Activated naive CD4-positive, alpha-beta T cell treated with anti-CD3 and anti-CD28 coated beads, Interleukin-2, amount 50 U/mL, for 72 hours (primary cell): Measurements from ENCODE around the gene PEMT. TPM values are rescaled to one million over a fixed set of nuclear protein-coding genes. Genes with fewer than 3 reads are reported as not detected.

Experiments
- ATAC-seq, 2 donors: fragments of 150-1000 bp; cut with Tn5 transposase; 2 replicates each; pipeline ENCODE4 v1.10.0; 2021; ENCODE audit warnings: mild to moderate bottlenecking in 2 of 2, moderate library complexity in 2 of 2
- DNase-seq, 2 donors: peaks; one replicate each; pipeline ENCODE4 v3.0.0; 2021 to 2022; ENCODE audit warnings: low spot score in 2 of 2
- H3K27ac Mint-ChIP-seq, 2 donors: one replicate each; pipeline ENCODE4 v1.8.0; 2022; ENCODE audit warnings: mild to moderate bottlenecking in 2 of 2, mixed read lengths in 2 of 2
- H3K36me3 Mint-ChIP-seq, 2 donors: one replicate each; pipeline ENCODE4 v1.8.0; 2022; ENCODE audit warnings: mixed read lengths in 2 of 2
- H3K9me3 Mint-ChIP-seq, 2 donors: one replicate each; pipeline ENCODE4 v1.8.0; 2022; ENCODE audit warnings: mixed read lengths in 2 of 2
- total RNA-seq, 2 donors: library from RNA; stranded (reverse); gene quantifications; one replicate each; pipeline ENCODE4 v1.2.3, GENCODE V29; 2022

PEMT gene
- total RNA-seq, 2 donors from 2014 or later: 6.3 to 27.5 TPM

GRCh38 chr17:17551361-17551760 lies 40.1 kb downstream of the PEMT start:
- ATAC-seq (no peak), DNase-seq (no peak)
- H3K9me3 Mint-ChIP-seq: no peaks in the 10 kb centered on the region
- H3K27ac Mint-ChIP-seq: peak overlapping the region in 1 of 2 donors; percentile 60
- H3K36me3 Mint-ChIP-seq: no peaks in the 10 kb centered on the region

DNA sequence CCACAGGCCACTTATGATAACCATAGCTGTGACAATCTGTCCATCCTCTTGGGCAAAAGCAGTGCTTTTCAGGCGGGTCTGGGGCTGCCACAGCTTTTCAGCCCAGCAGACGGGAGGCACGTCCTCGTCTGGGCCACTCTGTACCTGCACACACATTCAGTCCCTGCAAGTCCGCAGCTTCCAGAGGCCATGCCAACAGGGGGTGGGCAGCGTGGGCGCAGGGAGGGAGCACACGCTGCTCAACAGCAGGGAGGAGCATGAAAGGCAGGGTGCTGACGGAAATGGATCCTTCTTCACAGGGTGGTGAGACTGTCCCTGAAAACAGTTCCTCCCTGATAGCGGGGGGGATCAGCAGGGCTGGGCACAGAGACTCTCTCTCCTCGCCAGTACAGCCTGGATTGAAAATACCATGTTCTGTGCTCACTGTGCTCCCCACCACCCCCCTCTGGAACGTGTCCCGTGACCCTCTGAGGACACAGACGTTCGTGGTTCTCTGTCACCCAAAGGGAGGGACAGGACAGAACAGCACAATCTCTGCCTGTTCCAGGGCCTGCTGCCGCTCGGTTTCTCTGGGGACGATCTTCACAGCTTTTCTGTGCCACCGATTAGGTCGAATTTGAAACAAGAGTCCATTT lies 41.7 kb downstream of the PEMT start:
- H3K9me3 Mint-ChIP-seq: no peaks in the 10 kb centered on the region
- H3K27ac Mint-ChIP-seq: no peak overlapping the region
- no peak for ATAC-seq

DNA sequence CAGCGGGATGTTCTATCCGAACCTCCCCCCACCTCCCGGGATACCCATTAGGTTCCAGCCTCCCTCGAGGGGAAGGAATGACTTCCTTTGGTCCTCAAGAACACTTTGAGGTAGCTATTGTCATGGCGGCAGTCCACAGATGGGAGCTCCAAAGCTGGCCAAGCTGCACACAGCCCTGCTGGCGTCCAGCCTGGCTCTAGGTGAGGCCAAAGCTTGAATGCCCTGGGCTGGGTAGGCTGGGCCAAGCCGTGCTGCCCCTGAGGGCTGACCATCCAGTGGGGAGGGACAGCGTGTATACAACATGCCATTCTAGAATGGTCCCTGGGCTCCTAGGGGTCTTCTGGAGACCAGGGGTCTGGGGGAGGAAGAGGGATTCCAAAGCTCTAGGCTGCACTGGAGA lies 43.5 kb downstream of the PEMT start:
- ATAC-seq: no peak
- H3K36me3 Mint-ChIP-seq: no peaks in the 10 kb centered on the region
- H3K9me3 Mint-ChIP-seq: no peaks in the 10 kb centered on the region
- DNase-seq: no peak
- H3K27ac Mint-ChIP-seq: no peak overlapping the region

More for the DNA sequence above, 41.7 kb downstream of the PEMT start:
- no peak for DNase-seq
- H3K36me3 Mint-ChIP-seq: no peaks in the 10 kb centered on the region

- Mint-ChIP-seq H3K27ac (peak overlapping the region in 1 of 2 donors; percentile 75), H3K36me3 (no peaks in the 10 kb centered on the region), H3K9me3 (no peaks in the 10 kb centered on the region)
- ATAC-seq (no peak), DNase-seq (no peak)
Measured at GRCh38 chr17:17547210-17547764, 44.2 kb downstream of the PEMT start.

DNA sequence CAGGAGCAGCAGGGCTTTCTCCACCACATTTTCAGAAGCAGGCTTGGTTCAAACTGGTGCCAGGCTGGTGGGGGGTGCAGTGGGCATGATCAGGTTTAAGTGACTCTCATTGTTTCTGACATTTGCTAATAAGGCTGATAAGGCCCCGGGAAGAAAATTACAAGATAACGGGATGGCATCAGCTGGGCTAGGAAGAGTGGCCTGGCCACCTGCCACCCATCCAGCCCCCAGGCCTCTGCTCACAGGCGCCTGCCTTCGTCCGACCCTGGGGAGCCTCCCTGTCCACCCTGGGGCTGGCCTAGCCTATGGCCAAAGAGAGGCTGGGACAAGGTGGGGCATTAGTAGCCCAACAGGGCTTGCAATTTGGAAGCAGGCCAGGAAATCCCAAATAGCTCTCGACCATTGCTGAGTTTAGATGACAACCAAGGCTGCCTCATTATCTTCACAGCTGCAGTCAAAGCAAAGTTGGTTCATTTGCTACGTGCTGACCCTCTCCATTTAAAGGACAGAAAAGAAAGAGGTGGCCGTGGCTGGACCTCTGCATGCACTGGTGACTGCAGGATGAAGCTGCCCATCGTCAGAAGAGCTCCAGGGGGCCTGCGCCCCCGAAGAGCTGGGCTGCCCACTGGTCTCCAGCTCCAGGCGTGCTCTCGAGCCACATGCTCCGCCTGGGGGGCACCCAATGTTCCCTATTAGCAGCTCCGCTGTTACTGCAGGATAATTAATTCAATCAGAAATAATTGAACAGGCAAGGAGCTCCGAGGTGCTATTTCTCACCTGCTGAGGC lies 44.9 kb downstream of the PEMT start:
- no peak for DNase-seq
- no peak for ATAC-seq
- no peaks in the 10 kb centered on the region for H3K9me3 Mint-ChIP-seq

DNA sequence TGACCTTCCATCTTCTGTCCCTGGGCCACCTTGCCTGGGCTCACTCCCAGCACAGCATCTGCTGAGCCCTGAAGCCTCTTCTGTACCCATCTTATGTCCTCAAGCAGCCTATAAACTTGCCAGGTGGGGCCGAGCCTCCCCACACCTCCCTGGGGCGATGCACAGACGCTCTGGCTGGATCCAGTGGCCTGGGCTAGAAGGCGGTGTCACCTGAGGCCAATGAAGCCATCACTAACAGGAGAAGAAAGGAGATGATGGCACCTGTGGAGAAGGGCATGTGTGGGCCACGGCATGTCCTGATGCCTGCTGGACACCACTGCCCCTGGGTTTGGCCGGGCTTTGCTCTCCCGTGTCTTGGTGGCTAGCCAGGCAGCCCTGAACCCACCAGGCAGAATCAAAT lies 45.5 kb downstream of the PEMT start:
- Mint-ChIP-seq H3K27ac (peak overlapping the region in 1 of 2 donors; percentile 67), H3K36me3 (no peaks in the 10 kb centered on the region), H3K9me3 (no peaks in the 10 kb centered on the region)
- no peak for ATAC-seq
- no peak for DNase-seq

More for the DNA sequence above, 44.9 kb downstream of the PEMT start:
- peak overlapping the region in 1 of 2 donors; percentile 67 for H3K27ac Mint-ChIP-seq
- H3K36me3 Mint-ChIP-seq: no peaks in the 10 kb centered on the region

- Mint-ChIP-seq H3K9me3 (no peaks in the 10 kb centered on the region), H3K36me3 (no peaks in the 10 kb centered on the region)
- no peak for ATAC-seq
Measured at GRCh38 chr17:17545031-17545820, 46.3 kb downstream of the PEMT start.

GRCh38 chr17:17542906-17543635 lies 48.4 kb downstream of the PEMT start:
- H3K9me3 Mint-ChIP-seq: no peaks in the 10 kb centered on the region
- no peaks in the 10 kb centered on the region for H3K36me3 Mint-ChIP-seq
- no peak overlapping the region for H3K27ac Mint-ChIP-seq
- ATAC-seq (no peak), DNase-seq (no peak)

More at GRCh38 chr17:17545031-17545820, 46.3 kb downstream of the PEMT start:
- no peak for DNase-seq
- no peak overlapping the region for H3K27ac Mint-ChIP-seq

DNA sequence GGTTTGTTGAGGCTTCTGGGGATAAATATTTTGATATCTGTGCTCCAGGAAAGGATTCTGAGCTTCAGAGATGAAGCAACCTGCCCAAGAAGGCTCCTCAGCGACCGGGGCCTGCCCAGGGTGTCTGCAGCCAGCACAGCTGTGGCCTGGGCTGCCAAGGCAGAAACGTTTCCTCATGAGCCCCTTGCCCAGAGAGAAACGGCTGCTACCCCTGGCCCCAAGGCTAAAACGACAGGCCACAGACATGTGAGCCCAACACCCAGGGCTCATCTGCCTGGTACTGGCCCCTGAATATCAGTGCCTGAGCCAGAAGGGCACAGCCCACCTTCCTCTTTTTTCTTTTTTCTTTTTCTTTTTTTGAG lies 49.9 kb downstream of the PEMT start:
- no peak for ATAC-seq
- Mint-ChIP-seq H3K27ac (no peak overlapping the region), H3K9me3 (no peaks in the 10 kb centered on the region), H3K36me3 (no peaks in the 10 kb centered on the region)
- DNase-seq: no peak

DNA sequence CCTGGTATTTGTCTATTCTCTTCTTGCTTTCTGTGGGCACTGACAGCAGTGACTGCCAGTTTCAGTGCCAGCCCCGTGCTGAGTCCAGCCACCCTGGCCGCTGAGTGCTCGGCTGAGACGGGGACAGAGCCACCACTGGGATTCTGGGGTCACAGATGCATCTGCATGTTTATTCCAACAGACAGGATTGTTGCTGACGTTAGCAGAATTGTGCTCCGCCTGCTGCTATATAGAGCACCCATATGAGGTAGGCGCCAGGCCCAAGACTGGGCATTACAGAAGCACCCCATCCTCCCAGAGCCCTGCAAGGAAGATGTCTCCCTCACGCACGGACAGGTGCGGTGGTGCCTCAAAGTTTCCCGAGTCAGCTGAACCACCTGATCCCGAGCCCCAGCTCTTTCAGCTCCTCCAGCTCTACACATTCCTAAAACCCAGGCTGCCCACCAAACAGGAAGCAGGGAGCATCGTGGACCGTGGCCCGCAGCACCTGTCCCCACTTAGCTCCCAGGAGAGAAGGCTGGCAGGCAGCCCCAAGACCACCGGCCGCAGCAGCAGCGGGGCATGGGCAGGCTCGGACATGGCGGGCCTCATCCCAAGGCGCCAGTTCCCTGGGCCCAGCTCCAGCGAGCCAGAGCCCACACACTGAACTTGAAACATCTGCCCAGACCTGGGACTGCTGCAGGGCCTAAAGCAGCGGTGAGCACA lies 50.4 kb downstream of the PEMT start:
- Mint-ChIP-seq H3K36me3 (no peaks in the 10 kb centered on the region), H3K9me3 (no peaks in the 10 kb centered on the region), H3K27ac (peak overlapping the region in 1 of 2 donors; percentile 77)
- ATAC-seq (no peak), DNase-seq (no peak)

- no peak for ATAC-seq
- Mint-ChIP-seq H3K9me3 (no peaks in the 10 kb centered on the region), H3K36me3 (no peaks in the 10 kb centered on the region), H3K27ac (peak overlapping the region in 1 of 2 donors; percentile 77)
- DNase-seq: no peak
Measured at GRCh38 chr17:17540278-17540906, 51.1 kb downstream of the PEMT start.

DNA sequence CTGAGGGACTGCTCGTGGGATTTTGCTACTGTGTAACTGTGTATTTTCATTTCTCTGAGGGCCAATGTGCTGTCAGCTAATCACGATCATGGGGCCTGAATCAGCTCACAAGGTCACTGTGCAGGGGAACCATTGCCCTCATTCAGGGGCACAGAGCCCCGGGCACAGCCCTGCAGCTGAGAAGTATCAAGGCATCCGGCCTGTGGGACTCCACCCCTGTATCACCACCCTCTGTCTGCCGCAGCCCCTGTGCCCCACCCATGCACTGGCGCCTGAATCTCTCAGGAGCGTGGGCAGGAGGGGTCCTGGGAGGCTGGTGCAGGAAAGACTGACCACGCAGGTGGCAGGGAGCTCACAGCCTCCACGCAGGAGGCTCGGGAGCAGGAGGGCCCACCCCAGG lies 51.9 kb downstream of the PEMT start:
- DNase-seq: no peak
- H3K27ac Mint-ChIP-seq: peak overlapping the region in 1 of 2 donors; percentile 2
- ATAC-seq: no peak
- no peaks in the 10 kb centered on the region for H3K9me3 Mint-ChIP-seq
- no peaks in the 10 kb centered on the region for H3K36me3 Mint-ChIP-seq

GRCh38 chr17:17538417-17539391 lies 52.8 kb downstream of the PEMT start:
- DNase-seq (no peak), ATAC-seq (no peak)
- Mint-ChIP-seq H3K36me3 (no peaks in the 10 kb centered on the region), H3K27ac (peak overlapping the region in 1 of 2 donors; percentile 2), H3K9me3 (no peaks in the 10 kb centered on the region)

GRCh38 chr17:17537311-17538099 lies 54.0 kb downstream of the PEMT start:
- H3K9me3 Mint-ChIP-seq: no peaks in the 10 kb centered on the region
- H3K27ac Mint-ChIP-seq: peak overlapping the region in 1 of 2 donors; percentile 48
- no peak for ATAC-seq
- no peaks in the 10 kb centered on the region for H3K36me3 Mint-ChIP-seq
- no peak for DNase-seq
